Mammary epithelial cell (primary cell): ENCODE measurements around the gene HSH2D.

ENCODE experiments used
- CTCF ChIP-seq, 2 donors: IDR thresholded peaks in 1 of 2; conservative IDR thresholded peaks in 1 of 2; 2 replicates each; pipeline ENCODE4 v1.5.1; 2011 to 2012; ENCODE audit warnings: inconsistent platforms in 2 of 2, low read length in 2 of 2, mild to moderate bottlenecking in 2 of 2, control low read depth in 1 of 2, low read depth in 1 of 2; ENCODE audit not compliant: insufficient read depth in 1 of 2; ENCODE audit errors: extremely low read depth in 1 of 2
- EZH2 ChIP-seq: IDR thresholded peaks from 2 replicates; pipeline ENCODE4 v1.6.1; 2012; ENCODE audit warnings: low read length, inconsistent platforms, borderline replicate concordance

- TF ChIP-seq CTCF (conservative IDR thresholded peaks at IDR 0.05 in 1 of 2, IDR thresholded peaks at IDR 0.05 in 1 of 2; ENCODE audit: extremely low read depth in 1 of 2, insufficient read depth in 1 of 2, low read depth in 1 of 2, low read length in 2 of 2) (no peak), EZH2 (no peak)
Observed at GRCh38 chr19:16111909-16112752, 31.4 kb upstream of the HSH2D start.
